K562 (cell line): Measurements from ENCODE around the gene PTPRR. TPM values are rescaled to one million over a fixed set of nuclear protein-coding genes. Genes with fewer than 3 reads are reported as not detected.
A peak's percentile ranks its signal among the peaks of the same experiment; 100 is the strongest.

Experiments
- ARID3B ChIP-seq: fragments of 250-450 bp; sonication (Bioruptor Pico); IDR thresholded peaks from 2 replicates; pipeline ENCODE4 v1.4.0; 2020; ENCODE audit warnings: borderline replicate concordance
- CCAR2 ChIP-seq: fragments of 200-400 bp; formaldehyde crosslinking; IDR thresholded peaks from 2 replicates; pipeline ENCODE4 v1.6.1; 2017; ENCODE audit warnings: mild to moderate bottlenecking, low read depth, low read length
- EP300 ChIP-seq: IDR thresholded peaks from 2 replicates; pipeline ENCODE4 v1.6.1; 2012; ENCODE audit warnings: low read length, improper control_type of control experiment
- ETV1 ChIP-seq: fragments of 450-650 bp; conservative IDR thresholded peaks from 2 replicates; pipeline ENCODE4 v1.6.1; 2016; ENCODE audit warnings: missing genetic modification characterization, control low read depth, low read depth, missing compliant biosample characterization
- EWSR1 ChIP-seq: fragments of 450-650 bp; IDR thresholded peaks from 2 replicates; pipeline ENCODE4 v1.6.1; 2018; ENCODE audit warnings: borderline replicate concordance, mild to moderate bottlenecking, low read depth, moderate library complexity; ENCODE audit not compliant: partially characterized antibody
- HLTF ChIP-seq: fragments of 450-650 bp; IDR thresholded peaks from 2 replicates; pipeline ENCODE4 v1.6.1; 2016
- IFI16 ChIP-seq: fragments of 250-450 bp; sonication (Bioruptor Pico); IDR thresholded peaks from 2 replicates; pipeline ENCODE4 v2.1.2; 2022; ENCODE audit warnings: mild to moderate bottlenecking, inconsistent platforms
- L3MBTL2 ChIP-seq: fragments of 450-650 bp; IDR thresholded peaks from 2 replicates; pipeline ENCODE4 v1.6.1; 2016; ENCODE audit warnings: mild to moderate bottlenecking, moderate library complexity
- NCOA1 ChIP-seq: fragments of 450-650 bp; IDR thresholded peaks from 2 replicates; pipeline ENCODE4 v1.6.1; 2016; ENCODE audit warnings: low read depth
- NFRKB ChIP-seq: fragments of 450-650 bp; IDR thresholded peaks from 2 replicates; pipeline ENCODE4 v1.6.1; 2016; ENCODE audit warnings: low read depth
- NR1H2 ChIP-seq: sonication (generic); formaldehyde crosslinking; IDR thresholded peaks from 2 replicates; pipeline ENCODE4 v1.4.0; 2020; ENCODE audit warnings: mild to moderate bottlenecking, missing genetic modification reagents
- PHB ChIP-seq: fragments of 250-450 bp; sonication (Bioruptor Pico); IDR thresholded peaks from 2 replicates; pipeline ENCODE4 v1.5.0; 2021
- PHF8 ChIP-seq: fragments of 200-600 bp; sonication (generic); IDR thresholded peaks from 2 replicates; pipeline ENCODE4 v1.6.1; 2012; ENCODE audit warnings: mixed run types, mild to moderate bottlenecking, inconsistent platforms, low read length, moderate library complexity, borderline replicate concordance
- PHTF2 ChIP-seq: fragments of 250-450 bp; sonication (Bioruptor Pico); IDR thresholded peaks from 2 replicates; pipeline ENCODE4 v1.5.0; 2021; ENCODE audit warnings: mild to moderate bottlenecking
- SMARCA4 ChIP-seq: fragments of 450-650 bp; IDR thresholded peaks from 2 replicates; pipeline ENCODE4 v1.6.1; 2016
- SREBF1 ChIP-seq: fragments of 150-350 bp; IDR thresholded peaks from 2 replicates; pipeline ENCODE4 v1.6.1; 2014; ENCODE audit warnings: antibody characterized with exemption, low read depth, low read length, borderline replicate concordance
- TOE1 ChIP-seq, 2 experiments: fragments of 450-650 bp in 1 of 2; sonication (generic) in 1 of 2; formaldehyde crosslinking in 1 of 2; IDR thresholded peaks; 2 replicates each; pipeline versions ENCODE4 v1.7.1 to v1.8.0; 2016 to 2022; ENCODE audit warnings: borderline replicate concordance in 2 of 2, mild to moderate bottlenecking in 2 of 2, antibody characterized with exemption in 1 of 2, inconsistent platforms in 1 of 2, low read depth in 1 of 2, missing genetic modification reagents in 1 of 2, moderate library complexity in 1 of 2
- TRIM25 ChIP-seq: fragments of 450-650 bp; IDR thresholded peaks from 2 replicates; pipeline ENCODE4 v1.7.0; 2016; ENCODE audit warnings: borderline replicate concordance
- ZFP1 ChIP-seq: fragments of 450-650 bp; formaldehyde crosslinking; IDR thresholded peaks from 2 replicates; pipeline ENCODE4 v1.4.0; 2020; ENCODE audit warnings: mild to moderate bottlenecking, mixed read lengths
- ZNF347 ChIP-seq: fragments of 450-650 bp; formaldehyde crosslinking; IDR thresholded peaks from 2 replicates; pipeline ENCODE4 v1.4.0; 2020; ENCODE audit warnings: low read depth, mild to moderate bottlenecking, moderate library complexity
- ZNF696 ChIP-seq: fragments of 250-450 bp; sonication (Bioruptor Pico); conservative IDR thresholded peaks from 2 replicates; pipeline ENCODE4 v1.4.0; 2020; ENCODE audit warnings: mild to moderate bottlenecking, moderate library complexity
- ZSCAN29 ChIP-seq: fragments of 450-650 bp; IDR thresholded peaks from 2 replicates; pipeline ENCODE4 v1.6.1; 2017
- polyA plus RNA-seq, 8 experiments: library from polyadenylated mRNA; depleted of rRNA in 4 of 8; stranded (reverse) in 5 of 8; unstranded in 3 of 8; fragments of >200 nt; fragmentation: Nextera tagmentation in 2 of 8; fragmentation: Illumina TruSeq in 1 of 8; extraction: Ambion mirVana in 2 of 8; extraction: Trizol in 1 of 8; gene quantifications; 2 replicates each; pipeline versions ENCODE4 v1.2.1 to v1.2.3, GENCODE V29; 2011 to 2014; ENCODE audit warnings: inconsistent platforms in 1 of 8, missing spikeins in 1 of 8
- total RNA-seq, 7 experiments: library from RNA; depleted of rRNA in 6 of 7; stranded (reverse); fragments of >200 nt in 6 of 7; fragmentation: Illumina TruSeq in 2 of 7; extraction: Trizol in 2 of 7; gene quantifications; 2 replicates each; pipeline versions ENCODE4 v1.2.1 to v1.2.3, GENCODE V29; 2011 to 2021; ENCODE audit warnings: low replicate concordance in 1 of 7
- TF ChIP-seq, protein P1 (sequence below), 2 experiments: fragments of 200-800 bp in 1 of 2; sonication (Bioruptor generic) in 1 of 2; sonication (generic) in 1 of 2; formaldehyde crosslinking in 1 of 2; IDR thresholded peaks in 1 of 2; conservative IDR thresholded peaks in 1 of 2; 2 replicates each; pipeline versions ENCODE4 v1.5.0 to v1.6.1; 2016 to 2020; ENCODE audit warnings: missing compliant biosample characterization in 1 of 2, missing genetic modification characterization in 1 of 2, missing genetic modification reagents in 1 of 2
- TF ChIP-seq, protein P2 (sequence below): fragments of 450-650 bp; IDR thresholded peaks from one replicate; pipeline ENCODE4 v1.6.1; 2018; ENCODE audit warnings: mild to moderate bottlenecking, moderate library complexity; ENCODE audit not compliant: partially characterized antibody

Gene PTPRR
- total and polyA plus RNA-seq, 9 of the 15 experiments (the other 6 are each of a cell fraction or from before 2014, with no cell fraction given): 6.6 to 41.7 (median 12.3) TPM

- TF ChIP-seq TOE1 (IDR thresholded peaks at IDR 0.05; ENCODE audit: borderline replicate concordance): 0 out of 2 replicates have a peak, but pooled peaks have one; percentile 45
- no peak for TF ChIP-seq TOE1 (CRISPR knock-in tag; IDR thresholded peaks at IDR 0.05; ENCODE audit: borderline replicate concordance, low read depth)
- peak; percentile 89 for TF ChIP-seq EP300
- TF ChIP-seq CCAR2: no peak
- no peak for TF ChIP-seq IFI16 (CRISPR knock-in tag)
- TF ChIP-seq ZSCAN29: no peak
- peak; percentile 73 for TF ChIP-seq NFRKB
- no peak for TF ChIP-seq ZNF696 (CRISPR knock-in tag)
- peak; percentile 13; the same call in 1 of the 2 replicates for TF ChIP-seq L3MBTL2
- TF ChIP-seq, protein P1, sequence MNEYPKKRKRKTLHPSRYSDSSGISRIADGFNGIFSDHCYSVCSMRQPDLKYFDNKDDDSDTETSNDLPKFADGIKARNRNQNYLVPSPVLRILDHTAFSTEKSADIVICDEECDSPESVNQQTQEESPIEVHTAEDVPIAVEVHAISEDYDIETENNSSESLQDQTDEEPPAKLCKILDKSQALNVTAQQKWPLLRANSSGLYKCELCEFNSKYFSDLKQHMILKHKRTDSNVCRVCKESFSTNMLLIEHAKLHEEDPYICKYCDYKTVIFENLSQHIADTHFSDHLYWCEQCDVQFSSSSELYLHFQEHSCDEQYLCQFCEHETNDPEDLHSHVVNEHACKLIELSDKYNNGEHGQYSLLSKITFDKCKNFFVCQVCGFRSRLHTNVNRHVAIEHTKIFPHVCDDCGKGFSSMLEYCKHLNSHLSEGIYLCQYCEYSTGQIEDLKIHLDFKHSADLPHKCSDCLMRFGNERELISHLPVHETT (CRISPR knock-in tag; conservative IDR thresholded peaks at IDR 0.05 in 1 of 2, IDR thresholded peaks at IDR 0.05 in 1 of 2): 0 out of 4 replicates have a peak, but pooled peaks of 1 of the 2 experiments have one; percentile 11
- peak; percentile 59; the same call in 1 of the 2 replicates for TF ChIP-seq ETV1 (tag)
- TF ChIP-seq HLTF: no peak
- peak; percentile 66 for TF ChIP-seq SMARCA4
- TF ChIP-seq TRIM25: no peak
- TF ChIP-seq NCOA1: 0 out of 2 replicates have a peak, but pooled peaks have one; percentile 13
- TF ChIP-seq ARID3B: no peak
- TF ChIP-seq PHF8: no peak
- 0 out of 2 replicates have a peak, but pooled peaks have one; percentile 25 for TF ChIP-seq PHTF2
- TF ChIP-seq SREBF1: no peak
- 0 out of 2 replicates have a peak, but pooled peaks have one; percentile 39 for TF ChIP-seq ZFP1
- no peak for TF ChIP-seq EWSR1
- no peak for TF ChIP-seq PHB (CRISPR knock-in tag)
- TF ChIP-seq ZNF347 (CRISPR knock-in tag): no peak
- TF ChIP-seq, protein P2, sequence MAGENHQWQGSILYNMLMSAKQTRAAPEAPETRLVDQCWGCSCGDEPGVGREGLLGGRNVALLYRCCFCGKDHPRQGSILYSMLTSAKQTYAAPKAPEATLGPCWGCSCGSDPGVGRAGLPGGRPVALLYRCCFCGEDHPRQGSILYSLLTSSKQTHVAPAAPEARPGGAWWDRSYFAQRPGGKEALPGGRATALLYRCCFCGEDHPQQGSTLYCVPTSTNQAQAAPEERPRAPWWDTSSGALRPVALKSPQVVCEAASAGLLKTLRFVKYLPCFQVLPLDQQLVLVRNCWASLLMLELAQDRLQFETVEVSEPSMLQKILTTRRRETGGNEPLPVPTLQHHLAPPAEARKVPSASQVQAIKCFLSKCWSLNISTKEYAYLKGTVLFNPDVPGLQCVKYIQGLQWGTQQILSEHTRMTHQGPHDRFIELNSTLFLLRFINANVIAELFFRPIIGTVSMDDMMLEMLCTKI: no peak
- TF ChIP-seq NR1H2: no peak
Observed at GRCh38 chr12:70659077-70659606, 261.4 kb downstream of the PTPRR start (continued).
